ENCODE measurements around the gene UBTF. TPM values are rescaled to one million over a fixed set of nuclear protein-coding genes. Genes with fewer than 3 reads are reported as not detected.

The UBTF gene
- polyA plus RNA-seq, 2 of the 4 experiments (the other 2 are of a cell fraction), result 39.8 to 76.2 TPM

DNA sequence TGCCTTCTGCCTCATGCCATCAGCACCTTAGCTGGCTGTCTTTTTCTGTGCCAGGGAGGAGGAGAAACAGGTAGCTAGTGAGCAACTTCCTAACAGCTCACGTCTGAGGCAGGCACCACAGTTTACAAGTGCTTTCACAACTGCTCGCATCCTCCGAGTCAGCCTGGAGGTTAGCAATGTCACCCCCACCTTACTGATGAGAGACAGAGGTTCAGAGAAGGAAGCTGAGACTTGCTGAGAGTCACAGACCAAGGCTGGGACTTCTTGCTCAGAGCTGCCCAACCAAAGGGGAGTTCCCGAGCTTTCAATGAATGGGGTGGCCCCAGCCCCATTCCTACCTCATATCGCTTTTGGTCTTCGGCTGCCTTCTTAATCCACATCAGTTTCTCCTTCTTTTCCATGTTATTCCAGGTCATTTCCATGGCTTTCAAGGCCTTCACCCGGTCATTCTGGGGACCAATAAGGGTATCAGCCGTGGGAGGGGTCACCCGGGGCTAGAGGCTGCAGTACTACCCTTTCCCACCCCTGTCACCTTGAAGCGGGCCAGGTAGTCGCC, 9.6 kb downstream of the UBTF start:
- peaks cover 30% of the 10 kb centered on the region for H3K4me1 ChIP-seq
- ChIA-PET POLR2A (interaction anchor here (0.5 to 2.3 kb wide), 7 partner anchors 9 to 1615 kb away, joined by 3 to 9 read pairs (median 5); partner anchors contain the start of genes ATXN7L3 and GRN), CTCF (interaction anchor here (0.6 to 10.7 kb wide), 62 partner anchors 7 to 509 kb away, joined by 3 to 246 read pairs (median 4); partner anchors contain the start of genes ASB16, FAM171A2, GRN and RUNDC3A)
- TF ChIP-seq NPAS2 (CRISPR knock-in tag; IDR thresholded peaks at IDR 0.05; ENCODE audit: borderline replicate concordance), result no peak
- no peak for TF ChIP-seq TP53 (CRISPR knock-in tag; IDR thresholded peaks at IDR 0.05)
- TF ChIP-seq RARB (CRISPR knock-in tag; IDR thresholded peaks at IDR 0.05), result no peak
- no peak for TF ChIP-seq HEYL (CRISPR knock-in tag; IDR thresholded peaks at IDR 0.05)
- TF ChIP-seq BHLHE40 (IDR thresholded peaks at IDR 0.05; ENCODE audit: low read depth, low read length), result no peak
- TF ChIP-seq ELK1 (IDR thresholded peaks at IDR 0.05; ENCODE audit: low read depth, low read length), result no peak
- TF ChIP-seq, protein P1, sequence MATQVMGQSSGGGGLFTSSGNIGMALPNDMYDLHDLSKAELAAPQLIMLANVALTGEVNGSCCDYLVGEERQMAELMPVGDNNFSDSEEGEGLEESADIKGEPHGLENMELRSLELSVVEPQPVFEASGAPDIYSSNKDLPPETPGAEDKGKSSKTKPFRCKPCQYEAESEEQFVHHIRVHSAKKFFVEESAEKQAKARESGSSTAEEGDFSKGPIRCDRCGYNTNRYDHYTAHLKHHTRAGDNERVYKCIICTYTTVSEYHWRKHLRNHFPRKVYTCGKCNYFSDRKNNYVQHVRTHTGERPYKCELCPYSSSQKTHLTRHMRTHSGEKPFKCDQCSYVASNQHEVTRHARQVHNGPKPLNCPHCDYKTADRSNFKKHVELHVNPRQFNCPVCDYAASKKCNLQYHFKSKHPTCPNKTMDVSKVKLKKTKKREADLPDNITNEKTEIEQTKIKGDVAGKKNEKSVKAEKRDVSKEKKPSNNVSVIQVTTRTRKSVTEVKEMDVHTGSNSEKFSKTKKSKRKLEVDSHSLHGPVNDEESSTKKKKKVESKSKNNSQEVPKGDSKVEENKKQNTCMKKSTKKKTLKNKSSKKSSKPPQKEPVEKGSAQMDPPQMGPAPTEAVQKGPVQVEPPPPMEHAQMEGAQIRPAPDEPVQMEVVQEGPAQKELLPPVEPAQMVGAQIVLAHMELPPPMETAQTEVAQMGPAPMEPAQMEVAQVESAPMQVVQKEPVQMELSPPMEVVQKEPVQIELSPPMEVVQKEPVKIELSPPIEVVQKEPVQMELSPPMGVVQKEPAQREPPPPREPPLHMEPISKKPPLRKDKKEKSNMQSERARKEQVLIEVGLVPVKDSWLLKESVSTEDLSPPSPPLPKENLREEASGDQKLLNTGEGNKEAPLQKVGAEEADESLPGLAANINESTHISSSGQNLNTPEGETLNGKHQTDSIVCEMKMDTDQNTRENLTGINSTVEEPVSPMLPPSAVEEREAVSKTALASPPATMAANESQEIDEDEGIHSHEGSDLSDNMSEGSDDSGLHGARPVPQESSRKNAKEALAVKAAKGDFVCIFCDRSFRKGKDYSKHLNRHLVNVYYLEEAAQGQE (IDR thresholded peaks at IDR 0.05), result no peak
- no peak for TF ChIP-seq MAZ (IDR thresholded peaks at IDR 0.05; ENCODE audit: borderline replicate concordance, low read depth, low read length)
- no peak for TF ChIP-seq CBX8 (IDR thresholded peaks at IDR 0.05)
- TF ChIP-seq CHD4 (IDR thresholded peaks at IDR 0.05; ENCODE audit: borderline replicate concordance), result no peak
- no peak for TF ChIP-seq JUN (IDR thresholded peaks at IDR 0.05)
- TF ChIP-seq CHD2 (IDR thresholded peaks at IDR 0.05; ENCODE audit: low read length, partially characterized antibody), result no peak
- TF ChIP-seq HDAC2 (IDR thresholded peaks at IDR 0.05), result no peak
- no peak for TF ChIP-seq FOXS1 (CRISPR knock-in tag; IDR thresholded peaks at IDR 0.05)
- H3K4me3 ChIP-seq, result no peak overlapping the region
- DNase-seq (ENCODE audit: low read depth in 1 of 2, low spot score in 1 of 2) (no peak), ATAC-seq (no peak), FAIRE-seq (no peak)
- peak overlapping the region in 1 of 2 experiments; percentile 65; a peak in 2 of 6 replicates for H3K27ac ChIP-seq
- no peaks in the 10 kb centered on the region for H3K9me3 ChIP-seq
- H3K4me2 ChIP-seq, result no peak overlapping the region
- WGBS (ENCODE audit: missing lambda C conversion rate), result 74% methylated on average over 11 of the region's 11 CpGs

DNA sequence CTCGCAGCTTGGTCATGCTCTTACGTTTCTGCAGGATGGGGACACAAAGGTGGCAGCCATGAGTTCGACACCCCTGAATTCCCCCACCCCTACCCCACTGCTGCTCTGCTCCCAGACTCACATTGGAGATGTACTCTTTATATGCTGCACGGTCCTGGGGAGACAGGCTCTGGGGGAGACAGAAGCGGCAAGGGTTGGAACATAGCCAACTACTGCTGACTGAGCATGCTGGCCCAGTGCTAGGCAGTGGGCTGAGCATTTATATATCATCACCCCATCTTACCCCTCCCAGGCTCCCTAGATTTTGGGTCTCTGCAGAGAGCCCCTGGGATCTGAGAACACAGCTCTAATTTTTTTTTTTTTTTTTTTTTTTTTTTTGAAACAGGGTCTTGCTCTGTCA, 11.7 kb downstream of the UBTF start:
- TF ChIP-seq CEBPB (IDR thresholded peaks at IDR 0.05), result no peak
- no peak for TF ChIP-seq TFCP2L1 (CRISPR knock-in tag; IDR thresholded peaks at IDR 0.05)
- TF ChIP-seq MAFK (IDR thresholded peaks at IDR 0.05; ENCODE audit: partially characterized antibody), result no peak
- no peak for TF ChIP-seq HMGXB4 (CRISPR knock-in tag; IDR thresholded peaks at IDR 0.05; ENCODE audit: borderline replicate concordance)
- TF ChIP-seq BHLHE40 (IDR thresholded peaks at IDR 0.05; ENCODE audit: low read depth, low read length), result no peak
- no peak for TF ChIP-seq JUNB (IDR thresholded peaks at IDR 0.05)
- TF ChIP-seq RFX5 (IDR thresholded peaks at IDR 0.05), result no peak
- TF ChIP-seq BCL3 (IDR thresholded peaks at IDR 0.05), result no peak
- POLR2A ChIA-PET, result interaction anchor here (1.3 to 3.0 kb wide), 3 partner anchors 14 to 125 kb away, joined by 3 to 10 read pairs (median 3); partner anchors contain the start of gene TMUB2
- Histone ChIP-seq H3K27ac (no peak overlapping the region), H3K4me3 (no peak overlapping the region), H3K4me2 (no peak overlapping the region), H3K4me1 (peaks cover 47% of the 10 kb centered on the region), H3K9me3 (no peaks in the 10 kb centered on the region)
- FAIRE-seq (no peak), ATAC-seq (no peak), DNase-seq (ENCODE audit: low read depth in 1 of 2, low spot score in 1 of 2) (no peak)
- WGBS (ENCODE audit: missing lambda C conversion rate), result 89% methylated on average over 5 of the region's 5 CpGs
- CTCF ChIA-PET, result interaction anchor here (0.6 to 9.4 kb wide), 7 partner anchors 9 to 156 kb away, joined by 3 to 159 read pairs (median 5); partner anchors contain the start of genes FAM171A2, SLC25A39 and UBTF
